GM19452 (cell line): ENCODE results near the gene SLIRP.
"Not testable (repeated sequence)": the region's sequence is repeated elsewhere in the genome, so short reads cannot be mapped to it uniquely, and the experiment has no call there.

Source experiments
- ATAC-seq: cut with Tn5 transposase; IDR thresholded peaks from one replicate; pipeline ENCODE4 v1.9.1; 2021; ENCODE audit not compliant: unreplicated experiment

SLIRP gene

DNA sequence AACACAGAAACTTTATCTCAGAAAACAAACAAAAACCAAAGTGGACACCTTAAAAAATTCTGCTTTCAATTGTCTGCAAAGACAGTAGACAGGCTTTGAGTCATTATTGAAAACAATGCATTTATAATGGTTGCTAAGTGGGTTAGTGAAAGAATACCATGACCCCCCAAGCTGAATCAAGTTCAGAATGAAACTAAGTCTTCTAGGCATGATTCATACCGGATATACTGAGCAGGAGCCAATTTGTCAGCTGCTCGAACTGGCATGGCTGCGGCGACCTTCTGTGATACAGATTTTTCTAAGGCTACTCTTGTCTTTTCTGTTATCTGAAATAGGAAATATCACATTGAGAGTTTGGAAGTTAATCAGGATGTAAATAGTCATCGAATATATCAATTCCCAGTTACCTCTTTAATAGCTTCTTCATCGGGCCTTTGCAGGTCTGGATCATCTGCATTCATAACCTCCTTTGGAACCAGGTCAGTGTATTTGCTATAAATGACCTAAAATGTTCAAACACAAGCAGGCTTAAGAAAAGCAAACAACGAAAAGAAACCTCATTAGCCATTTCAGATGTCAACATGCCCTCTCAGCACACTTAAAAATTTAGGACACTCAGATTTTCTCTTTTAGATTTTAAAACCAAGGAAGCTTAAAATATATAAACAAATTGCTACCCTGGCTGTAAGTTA lies 30.8 kb downstream of the SLIRP start:
- ATAC-seq, result no peak

DNA sequence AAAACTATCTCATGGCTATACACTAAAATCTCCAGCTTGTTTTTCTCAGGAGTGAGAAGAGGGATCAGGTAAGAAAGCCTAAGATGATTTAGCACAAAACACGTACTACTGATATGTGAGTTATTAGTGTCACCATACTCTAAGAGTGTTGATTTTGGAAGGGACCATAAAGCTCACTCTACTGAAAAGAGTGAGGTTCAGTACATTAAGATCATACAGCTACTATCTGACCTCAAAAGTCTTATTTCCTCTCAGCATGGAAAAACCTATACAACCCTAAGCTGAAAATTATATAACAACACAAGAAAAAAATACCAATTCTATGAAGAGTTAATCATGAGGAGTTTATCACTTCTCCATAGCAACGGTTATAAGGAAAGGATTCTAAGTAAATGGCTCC lies 33.5 kb downstream of the SLIRP start:
- ATAC-seq, result no peak

DNA sequence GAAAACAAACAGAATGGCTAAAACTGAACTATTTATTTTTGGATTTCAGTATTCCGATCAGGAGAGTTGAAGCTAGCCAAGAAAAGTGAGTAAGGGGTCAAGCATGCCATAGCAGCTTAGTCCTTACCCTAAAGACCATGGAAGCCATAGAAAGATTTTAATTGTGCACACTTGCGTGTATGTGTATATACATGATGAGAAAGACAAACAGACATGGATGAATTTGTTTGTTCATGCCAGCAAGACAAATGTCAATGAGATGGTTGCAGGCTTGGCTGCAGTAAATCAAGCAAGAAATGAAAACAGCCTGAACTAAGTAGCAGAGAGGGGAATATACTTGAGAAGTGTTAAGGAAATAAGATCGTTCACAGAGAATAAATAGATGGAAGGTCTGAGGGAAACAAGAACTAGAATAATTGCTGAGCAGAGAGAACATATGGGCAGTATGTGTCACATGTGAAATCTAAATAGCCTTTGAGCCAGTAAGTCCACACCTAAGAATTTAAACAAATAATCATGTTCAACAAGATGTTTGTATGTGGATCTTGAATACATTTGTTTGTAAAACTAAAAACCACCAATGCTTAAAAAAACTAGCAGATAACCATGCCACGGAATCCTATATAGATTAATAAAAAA lies 38.3 kb downstream of the SLIRP start:
- ATAC-seq, result no peak

DNA sequence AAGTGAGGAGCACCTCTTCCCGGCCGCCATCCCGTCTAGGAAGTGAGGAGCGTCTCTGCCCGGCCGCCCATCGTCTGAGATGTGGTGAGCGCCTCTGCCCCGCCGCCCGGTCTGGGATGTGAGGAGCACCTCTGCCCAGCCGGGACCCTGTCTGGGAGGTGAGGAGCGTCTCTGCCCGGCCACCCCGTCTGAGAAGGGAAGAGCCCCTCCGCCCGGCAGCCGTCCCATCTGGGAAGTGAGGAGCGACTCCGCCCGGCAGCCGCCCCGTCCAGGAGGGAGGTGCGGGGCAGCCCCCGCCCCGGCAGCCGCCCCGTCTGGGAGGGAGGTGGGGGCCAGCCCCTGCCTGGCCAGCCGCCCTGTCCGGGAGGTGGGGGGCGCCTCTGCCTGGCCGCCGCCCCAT lies 39.5 kb downstream of the SLIRP start:
- not testable (repeated sequence) for ATAC-seq

DNA sequence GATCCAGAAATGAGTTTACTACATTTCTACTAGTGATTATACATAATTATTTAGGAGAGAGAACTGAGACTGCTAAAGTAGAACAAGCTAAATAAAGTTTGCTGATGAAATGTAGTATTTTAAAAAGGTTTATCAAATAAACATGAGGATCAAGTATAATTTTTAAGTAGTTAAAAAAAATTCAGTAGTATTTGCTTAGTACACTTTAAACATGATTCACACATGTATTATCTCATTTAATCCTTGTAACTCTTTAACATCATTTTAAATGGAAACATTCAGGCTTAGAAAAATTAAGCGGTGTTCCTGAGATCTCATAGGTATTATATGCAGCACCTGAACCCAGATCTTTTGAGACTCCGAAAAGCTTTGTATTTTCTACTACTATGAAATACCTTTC lies 44.4 kb downstream of the SLIRP start:
- no peak for ATAC-seq

DNA sequence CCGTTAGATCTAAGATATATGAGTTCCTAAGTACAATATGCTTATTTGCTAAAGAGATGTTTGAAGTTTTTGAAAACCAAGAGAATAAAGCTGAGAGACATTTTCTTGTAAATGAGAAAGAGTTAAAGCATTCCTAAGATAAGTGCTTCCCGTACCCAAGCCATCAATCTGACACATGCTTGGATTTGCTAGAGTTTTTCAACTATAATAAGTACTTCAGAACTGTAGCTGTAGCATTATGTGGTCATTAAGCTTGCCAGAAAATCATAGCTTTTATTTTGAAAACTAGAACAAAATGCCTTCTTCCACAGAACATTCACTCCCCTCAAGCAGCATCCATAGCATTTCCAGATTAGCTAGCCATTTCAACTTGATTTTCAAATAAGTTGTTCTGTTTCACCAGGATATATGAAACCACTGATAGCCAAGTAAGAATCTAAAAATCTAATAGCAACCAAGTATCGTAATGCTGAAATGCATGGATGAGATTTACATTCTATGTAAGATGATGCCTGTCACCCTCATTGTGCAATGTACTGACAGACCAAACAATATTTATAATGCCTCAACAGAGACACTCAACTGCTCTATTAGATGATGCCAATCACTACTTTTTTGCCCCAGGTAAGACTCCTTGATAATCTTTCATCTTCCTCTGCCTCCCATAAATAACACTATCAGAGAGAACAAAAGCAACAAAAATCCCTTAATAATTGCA lies 45.1 kb downstream of the SLIRP start:
- ATAC-seq, result no peak

DNA sequence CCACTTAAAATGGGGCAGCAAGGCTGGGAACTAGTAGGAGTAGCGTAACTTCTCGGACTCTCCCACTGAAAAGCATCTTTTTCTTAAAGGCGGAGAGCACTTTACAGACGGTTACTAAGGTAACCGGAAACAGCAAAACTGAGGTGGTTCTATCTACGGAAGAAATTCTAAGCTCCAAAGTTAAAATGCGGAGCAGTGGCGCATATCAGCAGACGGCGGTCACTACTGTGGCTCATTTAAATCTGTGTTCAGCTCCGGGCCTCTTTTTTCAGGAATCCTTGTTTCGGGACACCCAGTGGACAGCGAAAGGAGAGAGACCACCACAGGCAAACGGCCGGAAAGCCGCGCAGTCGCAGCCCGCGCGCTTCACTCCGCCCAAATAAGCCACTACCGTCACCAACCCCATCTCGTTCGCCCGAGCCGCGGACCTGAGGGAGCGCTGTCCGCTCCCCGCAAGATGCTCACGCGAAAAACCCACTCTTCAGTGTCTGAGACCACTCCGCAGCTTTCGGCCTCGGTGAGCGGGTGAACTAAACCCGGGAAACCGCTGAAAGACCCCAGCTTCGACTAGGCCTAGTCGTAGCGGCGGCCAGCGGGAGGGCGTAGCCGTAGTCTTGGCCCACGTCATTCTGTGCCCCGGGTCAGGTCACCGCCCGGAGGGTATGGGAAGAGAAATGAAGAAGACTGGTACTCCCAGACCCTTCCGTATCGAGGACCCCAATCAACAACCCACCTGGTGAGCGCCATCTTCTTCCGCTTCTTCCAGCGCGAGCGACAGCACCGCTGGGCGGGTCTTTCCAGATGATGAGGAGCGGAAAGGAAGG lies 52.7 kb downstream of the SLIRP start, which contains the start of gene SNW1:
Gene SNW1, minus strand, starts transcription at position 776 of the 824 bp plus-strand sequence. Its CDS starts 29 bp downstream, at position 747.
- ATAC-seq, result peak; percentile 90

DNA sequence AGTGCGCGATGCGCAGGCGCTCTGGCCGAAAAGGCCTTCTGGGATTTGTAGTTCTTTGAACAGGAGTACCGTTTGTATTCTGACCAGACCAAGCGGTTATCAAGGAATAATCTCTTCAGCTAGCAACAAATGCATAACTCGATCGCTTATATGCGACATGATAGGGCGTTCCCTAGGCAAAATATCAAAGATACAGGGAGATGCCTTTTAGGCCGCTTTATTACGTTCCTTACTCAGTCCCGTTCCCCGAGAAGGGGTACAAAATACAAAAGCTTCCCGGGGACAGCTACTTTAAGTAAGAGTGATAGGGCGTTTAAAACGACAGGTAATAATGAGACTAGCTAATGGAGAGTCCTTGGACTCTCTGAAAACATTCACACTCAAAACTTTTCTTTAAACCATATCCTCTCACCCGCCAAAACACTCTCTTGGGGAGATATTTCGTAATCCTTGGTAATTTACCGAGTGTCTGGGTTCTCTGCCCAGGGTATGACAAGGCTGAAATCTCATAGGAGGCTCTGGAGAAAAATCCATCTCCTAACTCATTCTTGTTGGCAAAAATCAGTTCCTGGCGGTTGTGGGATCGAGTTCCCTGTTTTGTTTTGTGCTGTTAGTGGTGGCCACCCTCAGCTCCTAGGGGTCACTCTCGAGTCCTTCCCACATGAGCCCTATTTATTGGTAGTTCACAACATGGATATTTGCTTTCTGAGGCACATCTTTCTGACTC lies 53.5 kb downstream of the SLIRP start:
- ATAC-seq, result peak; percentile 31

DNA sequence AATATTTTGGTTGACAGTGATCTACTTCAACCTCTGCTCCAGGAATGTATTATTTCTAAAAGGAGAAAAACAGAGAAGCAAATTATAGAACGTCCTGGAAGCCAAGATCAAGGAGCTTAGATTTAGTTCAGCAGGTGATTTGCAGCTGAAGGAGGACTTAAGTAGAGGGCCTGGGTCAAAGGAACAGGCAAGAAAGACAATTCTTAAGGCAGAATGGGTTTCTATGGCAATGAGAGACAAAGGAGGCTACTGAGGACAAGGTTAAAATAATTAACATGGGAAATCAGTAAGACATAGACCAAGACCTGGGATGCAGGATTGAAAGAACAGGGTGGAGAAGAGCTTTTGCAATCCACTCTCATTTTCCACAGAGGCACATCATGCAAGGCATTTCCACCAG lies 55.4 kb downstream of the SLIRP start:
- ATAC-seq, result no peak

DNA sequence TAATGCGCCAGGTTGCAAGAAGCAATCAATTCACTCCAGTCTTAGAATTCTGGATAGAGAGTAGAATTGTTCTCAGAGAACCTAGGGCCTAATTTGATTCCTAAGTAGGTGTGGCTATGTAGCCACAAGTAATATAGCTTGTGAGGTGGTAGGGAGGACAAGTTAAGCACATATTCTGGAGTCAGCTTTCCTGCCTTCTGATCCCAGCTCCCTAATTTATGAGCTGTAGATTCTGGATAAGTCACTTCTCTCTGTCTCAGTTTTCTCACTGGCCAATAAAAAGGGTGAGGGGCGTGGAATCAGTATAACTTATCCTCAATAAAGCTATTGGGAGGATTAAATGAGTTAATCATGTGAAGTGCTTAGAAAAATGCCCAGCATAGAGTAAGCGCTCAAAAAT lies 56.1 kb downstream of the SLIRP start:
- ATAC-seq, result no peak
